ENCODE data around the gene GJA3.

DNA sequence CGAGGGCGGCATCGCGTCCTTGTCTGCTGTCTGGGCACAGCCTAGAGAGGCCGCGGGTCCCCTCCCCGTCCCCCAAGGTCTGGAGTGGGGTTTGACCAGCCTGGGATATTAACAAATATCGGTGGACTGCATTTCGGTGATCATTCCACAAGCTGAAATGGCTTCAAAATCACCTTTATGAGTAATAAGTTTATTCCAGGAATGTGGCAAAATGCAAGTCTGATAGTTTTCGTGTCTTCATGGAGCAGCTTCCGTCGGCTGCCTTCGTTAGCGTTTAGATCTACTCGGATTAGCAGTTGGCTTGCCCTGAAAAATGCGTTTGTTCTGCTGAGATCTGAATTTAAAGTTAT, 1.1 kb upstream of the GJA3 start:
- TF ChIP-seq, protein P1, sequence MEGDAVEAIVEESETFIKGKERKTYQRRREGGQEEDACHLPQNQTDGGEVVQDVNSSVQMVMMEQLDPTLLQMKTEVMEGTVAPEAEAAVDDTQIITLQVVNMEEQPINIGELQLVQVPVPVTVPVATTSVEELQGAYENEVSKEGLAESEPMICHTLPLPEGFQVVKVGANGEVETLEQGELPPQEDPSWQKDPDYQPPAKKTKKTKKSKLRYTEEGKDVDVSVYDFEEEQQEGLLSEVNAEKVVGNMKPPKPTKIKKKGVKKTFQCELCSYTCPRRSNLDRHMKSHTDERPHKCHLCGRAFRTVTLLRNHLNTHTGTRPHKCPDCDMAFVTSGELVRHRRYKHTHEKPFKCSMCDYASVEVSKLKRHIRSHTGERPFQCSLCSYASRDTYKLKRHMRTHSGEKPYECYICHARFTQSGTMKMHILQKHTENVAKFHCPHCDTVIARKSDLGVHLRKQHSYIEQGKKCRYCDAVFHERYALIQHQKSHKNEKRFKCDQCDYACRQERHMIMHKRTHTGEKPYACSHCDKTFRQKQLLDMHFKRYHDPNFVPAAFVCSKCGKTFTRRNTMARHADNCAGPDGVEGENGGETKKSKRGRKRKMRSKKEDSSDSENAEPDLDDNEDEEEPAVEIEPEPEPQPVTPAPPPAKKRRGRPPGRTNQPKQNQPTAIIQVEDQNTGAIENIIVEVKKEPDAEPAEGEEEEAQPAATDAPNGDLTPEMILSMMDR (IDR thresholded peaks at IDR 0.05; ENCODE audit: low read depth, low read length, missing input control) = no peak
- no peak for TF ChIP-seq JUND (IDR thresholded peaks at IDR 0.05)
- no peak for TF ChIP-seq GABPA (IDR thresholded peaks at IDR 0.05 in 1 of 2, conservative IDR thresholded peaks at IDR 0.05 in 1 of 2)
- TF ChIP-seq HNF4A (conservative IDR thresholded peaks at IDR 0.05) = no peak
- no peak for TF ChIP-seq HNF4G (IDR thresholded peaks at IDR 0.05)
- TF ChIP-seq TAF1 (conservative IDR thresholded peaks at IDR 0.05) = no peak
- TF ChIP-seq YY1 (IDR thresholded peaks at IDR 0.05) = no peak
- TF ChIP-seq, protein P2, sequence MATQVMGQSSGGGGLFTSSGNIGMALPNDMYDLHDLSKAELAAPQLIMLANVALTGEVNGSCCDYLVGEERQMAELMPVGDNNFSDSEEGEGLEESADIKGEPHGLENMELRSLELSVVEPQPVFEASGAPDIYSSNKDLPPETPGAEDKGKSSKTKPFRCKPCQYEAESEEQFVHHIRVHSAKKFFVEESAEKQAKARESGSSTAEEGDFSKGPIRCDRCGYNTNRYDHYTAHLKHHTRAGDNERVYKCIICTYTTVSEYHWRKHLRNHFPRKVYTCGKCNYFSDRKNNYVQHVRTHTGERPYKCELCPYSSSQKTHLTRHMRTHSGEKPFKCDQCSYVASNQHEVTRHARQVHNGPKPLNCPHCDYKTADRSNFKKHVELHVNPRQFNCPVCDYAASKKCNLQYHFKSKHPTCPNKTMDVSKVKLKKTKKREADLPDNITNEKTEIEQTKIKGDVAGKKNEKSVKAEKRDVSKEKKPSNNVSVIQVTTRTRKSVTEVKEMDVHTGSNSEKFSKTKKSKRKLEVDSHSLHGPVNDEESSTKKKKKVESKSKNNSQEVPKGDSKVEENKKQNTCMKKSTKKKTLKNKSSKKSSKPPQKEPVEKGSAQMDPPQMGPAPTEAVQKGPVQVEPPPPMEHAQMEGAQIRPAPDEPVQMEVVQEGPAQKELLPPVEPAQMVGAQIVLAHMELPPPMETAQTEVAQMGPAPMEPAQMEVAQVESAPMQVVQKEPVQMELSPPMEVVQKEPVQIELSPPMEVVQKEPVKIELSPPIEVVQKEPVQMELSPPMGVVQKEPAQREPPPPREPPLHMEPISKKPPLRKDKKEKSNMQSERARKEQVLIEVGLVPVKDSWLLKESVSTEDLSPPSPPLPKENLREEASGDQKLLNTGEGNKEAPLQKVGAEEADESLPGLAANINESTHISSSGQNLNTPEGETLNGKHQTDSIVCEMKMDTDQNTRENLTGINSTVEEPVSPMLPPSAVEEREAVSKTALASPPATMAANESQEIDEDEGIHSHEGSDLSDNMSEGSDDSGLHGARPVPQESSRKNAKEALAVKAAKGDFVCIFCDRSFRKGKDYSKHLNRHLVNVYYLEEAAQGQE (IDR thresholded peaks at IDR 0.05) = no peak
- no peak for TF ChIP-seq FOXA2 (IDR thresholded peaks at IDR 0.05)
- TF ChIP-seq RAD21 (IDR thresholded peaks at IDR 0.05) = no peak
- no peak for TF ChIP-seq RXRA (IDR thresholded peaks at IDR 0.05)
